Mammary microvascular endothelial cell (primary cell): ENCODE data around the gene SYNPO. TPM values are rescaled to one million over a fixed set of nuclear protein-coding genes. Genes with fewer than 3 reads are reported as not detected.

ENCODE experiments used
- total RNA-seq: library from RNA; depleted of rRNA; stranded (reverse); fragments of >200 nt; gene quantifications from 2 replicates; pipeline ENCODE4 v1.2.3, GENCODE V29; 2015

SYNPO gene
- 40.3 and 41.0 TPM in 2 replicates for total RNA-seq

GRCh38 chr5:150640311-150641005, at the start of gene SYNPO:
TSS of gene SYNPO (plus strand) at chr5:150640660. CDS start at chr5:150648276, 7,616 bp downstream.

GRCh38 chr5:150661086-150661485, 20.6 kb downstream of the SYNPO start, which contains the start of gene MYOZ3:
TSS of gene MYOZ3 (plus strand) at chr5:150661251. CDS start at chr5:150662942, 1,691 bp downstream.

DNA sequence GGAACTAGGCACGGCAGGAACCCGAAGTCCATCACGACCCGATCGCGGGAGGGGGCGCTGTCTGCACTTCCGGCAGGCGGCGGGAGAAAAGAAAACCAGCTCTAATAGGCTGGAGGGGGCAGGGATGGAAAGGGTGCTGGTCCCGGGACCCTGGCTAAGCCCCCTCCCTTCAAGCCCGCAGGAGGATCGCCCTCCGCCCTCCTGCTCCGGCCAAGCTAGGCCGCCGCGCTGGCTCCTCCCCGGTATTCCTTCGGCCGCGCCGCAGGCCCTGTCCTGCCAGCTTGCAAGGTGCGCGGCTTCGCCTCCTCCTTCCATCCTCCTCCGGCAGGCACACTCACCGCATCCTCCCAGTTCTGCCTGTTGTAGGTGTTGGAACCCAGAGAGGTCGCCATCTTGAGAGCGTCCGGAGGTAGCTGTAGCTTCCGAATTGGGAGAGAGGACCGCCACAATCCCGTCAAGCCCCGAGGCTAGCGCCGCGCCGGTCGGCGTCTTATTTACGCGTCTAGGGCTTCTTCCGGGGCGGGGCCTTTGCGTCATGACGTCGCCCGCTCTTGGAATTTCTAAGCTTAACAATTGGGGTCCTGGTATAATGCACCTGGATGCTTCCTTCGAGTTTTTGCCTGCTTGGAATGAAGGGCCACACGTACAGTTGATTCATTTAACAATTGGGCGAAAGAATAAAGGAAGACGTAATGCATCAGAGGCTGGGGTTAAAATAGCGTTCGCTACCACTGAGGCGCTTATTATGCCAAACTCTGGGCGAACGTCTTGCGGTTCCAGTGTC, 60.3 kb downstream of the SYNPO start, which contains the start of gene RBM22:
Gene RBM22 (minus strand): TSS at position 469 of the 784 bp plus-strand sequence. CDS start 77 bp downstream, at position 392.

Other genes with a start within 250 kb of the SYNPO start
- gene CD74, start 227.8 kb upstream of the SYNPO start, total RNA-seq: 9.2 and 12.0 TPM in 2 replicates
- 2,901 and 2,952 TPM in 2 replicates for gene RPS14, start 190.9 kb upstream of the SYNPO start, total RNA-seq
- gene NDST1, start 132.5 kb upstream of the SYNPO start, total RNA-seq: 129 and 145 TPM in 2 replicates
- gene MYOZ3, start 20.6 kb downstream of the SYNPO start, total RNA-seq: 0.05 TPM in 1 of 2 replicates, not detected in the other
- gene RBM22, start 60.4 kb downstream of the SYNPO start, total RNA-seq: 34.0 and 46.1 TPM in 2 replicates
- 34.0 and 34.4 TPM in 2 replicates for gene DCTN4, start 118.4 kb downstream of the SYNPO start, total RNA-seq
- gene SMIM3, start 138.1 kb downstream of the SYNPO start, total RNA-seq: 0.27 and 0.34 TPM in 2 replicates
- gene IRGM, start 205.9 kb downstream of the SYNPO start, total RNA-seq: 0.07 TPM in 1 of 2 replicates, not detected in the other